ENCODE measurements around the gene EARS2. TPM values are rescaled to one million over a fixed set of nuclear protein-coding genes. Genes with fewer than 3 reads are reported as not detected.

EARS2 gene
- total and polyA plus RNA-seq, 2 of the 8 experiments (the other 6 are each of a cell fraction or from before 2014, with no cell fraction given), result 47.8 to 111 TPM

- no peak for TF ChIP-seq CBX8 (IDR thresholded peaks at IDR 0.05; ENCODE audit: borderline replicate concordance, low read depth, low read length)
- no peak for TF ChIP-seq EGR1 (IDR thresholded peaks at IDR 0.05; ENCODE audit: borderline replicate concordance, low read depth, low read length)
- TF ChIP-seq PHF8 (conservative IDR thresholded peaks at IDR 0.05; ENCODE audit: low read depth, low read length), result no peak
- no peak for TF ChIP-seq SIN3A (conservative IDR thresholded peaks at IDR 0.05 in 1 of 2, IDR thresholded peaks at IDR 0.05 in 1 of 2; ENCODE audit: low read depth in 1 of 2, low read length in 2 of 2)
- no peak for TF ChIP-seq KDM4A (IDR thresholded peaks at IDR 0.05; ENCODE audit: low read depth, low read length, severe bottlenecking)
- ChIA-PET POLR2A (ENCODE audit: partially characterized antibody) (interaction anchor here (1.1 to 2.5 kb wide), 4 partner anchors 12 to 72 kb away, joined by 3 to 7 read pairs (median 6); partner anchors contain the start of genes DCTN5 and PALB2), CTCF (ENCODE audit: partially characterized antibody) (interaction anchor here (0.7 to 1.1 kb wide), 3 partner anchors 15 to 149 kb away, joined by 3 read pairs; no protein-coding TSS in a partner anchor)
- no peak overlapping the region for H3K9ac ChIP-seq (replicated peaks in 1 of 4; ENCODE audit: extremely low read depth in 1 of 4, low read depth in 3 of 4, low read length in 3 of 4)
- H2AFZ ChIP-seq (ENCODE audit: low read length), result no peak overlapping the region
- no peak overlapping the region for H2BK20ac ChIP-seq (ENCODE audit: low read length)
- no peak overlapping the region for H3K4me3 ChIP-seq (ENCODE audit: extremely low read depth in 1 of 4, insufficient read depth in 2 of 4, low read depth in 3 of 4, low read length in 4 of 4)
- H2BK5ac ChIP-seq (ENCODE audit: low read depth, low read length), result no peak overlapping the region
- no peak overlapping the region for H2BK120ac ChIP-seq (replicated peaks; ENCODE audit: low read depth, low read length)
- H4K8ac ChIP-seq (ENCODE audit: extremely low read depth, insufficient read depth, low read length), result no peak overlapping the region
- no peak overlapping the region for H3K23ac ChIP-seq (ENCODE audit: insufficient read length)
- no peak overlapping the region for H4K91ac ChIP-seq (replicated peaks; ENCODE audit: insufficient read length, low read length)
- H4K5ac ChIP-seq (ENCODE audit: insufficient read length, low read depth, low read length), result no peak overlapping the region
- no peak overlapping the region for H3K14ac ChIP-seq (ENCODE audit: insufficient read length)
- no peak overlapping the region for H3K56ac ChIP-seq (replicated peaks; ENCODE audit: insufficient read length, low read depth, low read length)
- no peaks in the 10 kb centered on the region for H3K23me2 ChIP-seq (ENCODE audit: low read depth, low read length)
- no peaks in the 10 kb centered on the region for H3K27me3 ChIP-seq (replicated peaks in 1 of 4; ENCODE audit: control insufficient read depth in 3 of 4, extremely low read depth in 1 of 4, insufficient read depth in 3 of 4, low read length in 3 of 4)
- no peak for FAIRE-seq
- peaks cover 2 to 11% of the 10 kb centered on the region in 2 experiments for H4K20me1 ChIP-seq (replicated peaks in 1 of 2; ENCODE audit: control insufficient read depth in 1 of 2, insufficient read depth in 2 of 2, low read length in 2 of 2)
- H3K79me1 ChIP-seq (ENCODE audit: low read depth, low read length), result 0 out of 2 replicates have a peak, but pooled peaks cover 2% of the 10 kb centered on the region
- H3K18ac ChIP-seq (ENCODE audit: extremely low read depth, low read length), result no peak overlapping the region
- no peaks in the 10 kb centered on the region for H3K4me1 ChIP-seq (replicated peaks in 1 of 4; ENCODE audit: control insufficient read depth in 3 of 4, insufficient read depth in 4 of 4, low read length in 3 of 4)
- no peak overlapping the region for H2BK12ac ChIP-seq (ENCODE audit: low read depth, low read length)
- no peak overlapping the region for H3K4ac ChIP-seq (replicated peaks; ENCODE audit: insufficient read length, low read depth, low read length)
- H3K9me3 ChIP-seq (ENCODE audit: insufficient read depth in 2 of 2, low read depth in 1 of 2, low read length in 1 of 2), result no peaks in the 10 kb centered on the region
- H2BK15ac ChIP-seq (ENCODE audit: low read length), result no peak overlapping the region
- no peaks in the 10 kb centered on the region for H3K79me2 ChIP-seq (ENCODE audit: control insufficient read depth in 1 of 2, insufficient read depth in 2 of 2, low read length in 2 of 2)
- no peak overlapping the region for H3K4me2 ChIP-seq (ENCODE audit: insufficient read depth in 1 of 2, low read depth in 2 of 2, low read length in 2 of 2)
- peaks cover 15 to 50% (median 33%) of the 10 kb centered on the region in 4 experiments; a peak in 7 of 8 replicates for H3K36me3 ChIP-seq (ENCODE audit: control insufficient read depth in 2 of 4, insufficient read depth in 4 of 4, low read length in 3 of 4)
- H2AK5ac ChIP-seq (ENCODE audit: low read depth, low read length), result no peak overlapping the region
- DNase-seq (ENCODE audit: low read depth in 1 of 2, low spot score in 2 of 2), result no peak
- no peak overlapping the region for H3K27ac ChIP-seq (ENCODE audit: low read depth, low read length)
Observed at GRCh38 chr16:23581764-23582163, 24.6 kb upstream of the EARS2 start.
